GM19025 (cell line): ENCODE results near the gene ARL11.

Experiments used
- ATAC-seq: cut with Tn5 transposase; IDR thresholded peaks from one replicate; pipeline ENCODE4 v1.9.1; 2021; ENCODE audit warnings: mild to moderate bottlenecking, low read depth, moderate library complexity; ENCODE audit not compliant: unreplicated experiment

Gene ARL11

GRCh38 chr13:49645451-49645850, 17.1 kb downstream of the ARL11 start:
- no peak for ATAC-seq

GRCh38 chr13:49646688-49647087, 18.4 kb downstream of the ARL11 start:
- ATAC-seq: no peak

- no peak for ATAC-seq
Measured at GRCh38 chr13:49649244-49649962, 21.1 kb downstream of the ARL11 start.

- ATAC-seq: no peak
Measured at GRCh38 chr13:49649963-49650312, 21.6 kb downstream of the ARL11 start.

GRCh38 chr13:49651570-49652354, 23.5 kb downstream of the ARL11 start:
- ATAC-seq: no peak

GRCh38 chr13:49652355-49653305, 24.3 kb downstream of the ARL11 start:
- no peak for ATAC-seq

GRCh38 chr13:49653478-49653877, 25.2 kb downstream of the ARL11 start:
- ATAC-seq: no peak

- no peak for ATAC-seq
Measured at GRCh38 chr13:49654011-49654410, 25.7 kb downstream of the ARL11 start.

GRCh38 chr13:49655906-49656305, 27.6 kb downstream of the ARL11 start:
- no peak for ATAC-seq

- no peak for ATAC-seq
Measured at GRCh38 chr13:49657241-49657641, 28.9 kb downstream of the ARL11 start.

- no peak for ATAC-seq
Measured at GRCh38 chr13:49664606-49665005, 36.3 kb downstream of the ARL11 start.

- no peak for ATAC-seq
Measured at GRCh38 chr13:49667773-49668172, 39.5 kb downstream of the ARL11 start.

GRCh38 chr13:49669735-49670309, 41.5 kb downstream of the ARL11 start:
- ATAC-seq: no peak

GRCh38 chr13:49670828-49671227, 42.5 kb downstream of the ARL11 start:
- ATAC-seq: no peak

GRCh38 chr13:49676581-49677298, 48.4 kb downstream of the ARL11 start:
- no peak for ATAC-seq

GRCh38 chr13:49678191-49678914, 50.0 kb downstream of the ARL11 start:
- no peak for ATAC-seq

GRCh38 chr13:49679246-49679645, 50.9 kb downstream of the ARL11 start:
- ATAC-seq: no peak

- ATAC-seq: no peak
Measured at GRCh38 chr13:49681842-49682435, 53.6 kb downstream of the ARL11 start.
